Peyer's patch (tissue), 4 donors: ENCODE data around the gene RITA1.

Source experiments
- POLR2A ChIP-seq, 2 donors: fragments of 450-650 bp; IDR thresholded peaks; one replicate each; pipeline ENCODE4 v1.5.1; 2017; ENCODE audit warnings: antibody characterized with exemption in 2 of 2, mild to moderate bottlenecking in 2 of 2, moderate library complexity in 2 of 2
- TF ChIP-seq, protein P1 (sequence below), 6 experiments: fragments of 450-650 bp in 4 of 6; fragments of 200-600 bp in 2 of 6; sonication (generic) in 1 of 6; IDR thresholded peaks; one replicate each; pipeline ENCODE4 v1.5.1; 2017 to 2019; ENCODE audit warnings: antibody characterized with exemption in 6 of 6, mild to moderate bottlenecking in 3 of 6, moderate library complexity in 1 of 6

DNA sequence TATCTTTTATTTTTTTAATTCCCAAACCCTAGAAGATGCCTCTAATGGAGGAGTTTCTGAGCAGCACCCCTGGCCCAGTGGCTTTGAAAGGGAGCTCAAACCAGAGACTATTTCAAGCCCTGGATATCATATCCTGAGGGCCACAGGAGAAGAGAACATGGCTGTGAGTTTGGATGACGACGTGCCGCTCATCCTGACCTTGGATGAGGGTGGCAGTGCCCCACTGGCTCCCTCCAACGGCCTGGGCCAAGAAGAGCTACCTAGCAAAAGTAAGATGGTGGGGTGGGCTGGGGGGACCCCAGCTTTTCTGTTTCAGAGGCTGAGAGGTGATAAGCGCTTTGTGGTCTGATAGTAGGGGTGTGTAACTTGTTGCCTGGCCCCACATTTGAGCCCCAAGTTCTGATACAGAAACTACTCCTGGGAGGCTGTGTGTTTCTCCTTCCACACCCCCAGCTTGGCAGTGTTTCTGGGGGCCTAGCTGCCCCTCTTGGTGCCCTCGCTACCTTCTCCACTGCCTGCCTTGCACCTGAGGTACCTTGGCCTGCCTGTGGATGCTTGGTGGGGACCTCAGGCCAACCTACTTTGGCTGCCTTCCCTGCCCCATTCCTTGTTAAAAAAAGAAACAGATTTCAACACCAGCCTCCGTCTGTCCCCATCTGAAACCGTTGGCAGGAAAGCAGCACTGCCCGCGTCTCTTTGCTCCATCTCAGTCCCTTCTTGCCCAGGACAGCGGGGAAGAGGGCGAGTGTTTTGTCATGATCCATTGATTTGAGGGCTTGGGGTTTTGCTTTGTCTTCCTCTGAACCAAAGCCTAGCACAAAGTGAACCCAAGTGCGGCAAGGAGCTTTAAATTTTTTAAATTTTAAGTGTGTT is 41.4 kb downstream of the RITA1 start:
- no peak for TF ChIP-seq POLR2A (IDR thresholded peaks at IDR 0.05)
- TF ChIP-seq, protein P1, sequence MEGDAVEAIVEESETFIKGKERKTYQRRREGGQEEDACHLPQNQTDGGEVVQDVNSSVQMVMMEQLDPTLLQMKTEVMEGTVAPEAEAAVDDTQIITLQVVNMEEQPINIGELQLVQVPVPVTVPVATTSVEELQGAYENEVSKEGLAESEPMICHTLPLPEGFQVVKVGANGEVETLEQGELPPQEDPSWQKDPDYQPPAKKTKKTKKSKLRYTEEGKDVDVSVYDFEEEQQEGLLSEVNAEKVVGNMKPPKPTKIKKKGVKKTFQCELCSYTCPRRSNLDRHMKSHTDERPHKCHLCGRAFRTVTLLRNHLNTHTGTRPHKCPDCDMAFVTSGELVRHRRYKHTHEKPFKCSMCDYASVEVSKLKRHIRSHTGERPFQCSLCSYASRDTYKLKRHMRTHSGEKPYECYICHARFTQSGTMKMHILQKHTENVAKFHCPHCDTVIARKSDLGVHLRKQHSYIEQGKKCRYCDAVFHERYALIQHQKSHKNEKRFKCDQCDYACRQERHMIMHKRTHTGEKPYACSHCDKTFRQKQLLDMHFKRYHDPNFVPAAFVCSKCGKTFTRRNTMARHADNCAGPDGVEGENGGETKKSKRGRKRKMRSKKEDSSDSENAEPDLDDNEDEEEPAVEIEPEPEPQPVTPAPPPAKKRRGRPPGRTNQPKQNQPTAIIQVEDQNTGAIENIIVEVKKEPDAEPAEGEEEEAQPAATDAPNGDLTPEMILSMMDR (IDR thresholded peaks at IDR 0.05) = no peak
